Measurements from ENCODE around the gene ZC3H6.
"Not testable (repeated sequence)": the region's sequence is repeated elsewhere in the genome, so short reads cannot be mapped to it uniquely, and the experiment has no call there.

- not testable (repeated sequence) for TF ChIP-seq CTCF, EZH2, EZH2phosphoT487 (IDR thresholded peaks at IDR 0.05)
These were observed 84.7 kb downstream of the ZC3H6 start for GRCh38 chr2:112360055-112360454.
